GM19438 (cell line): ENCODE data around the gene OR52B4.
"Not testable (repeated sequence)": the region's sequence is repeated elsewhere in the genome, so short reads cannot be mapped to it uniquely, and the experiment has no call there.

Experiments
- ATAC-seq: cut with Tn5 transposase; IDR thresholded peaks from one replicate; pipeline ENCODE4 v1.9.1; 2021; ENCODE audit warnings: low read depth; ENCODE audit not compliant: unreplicated experiment

Gene OR52B4

DNA sequence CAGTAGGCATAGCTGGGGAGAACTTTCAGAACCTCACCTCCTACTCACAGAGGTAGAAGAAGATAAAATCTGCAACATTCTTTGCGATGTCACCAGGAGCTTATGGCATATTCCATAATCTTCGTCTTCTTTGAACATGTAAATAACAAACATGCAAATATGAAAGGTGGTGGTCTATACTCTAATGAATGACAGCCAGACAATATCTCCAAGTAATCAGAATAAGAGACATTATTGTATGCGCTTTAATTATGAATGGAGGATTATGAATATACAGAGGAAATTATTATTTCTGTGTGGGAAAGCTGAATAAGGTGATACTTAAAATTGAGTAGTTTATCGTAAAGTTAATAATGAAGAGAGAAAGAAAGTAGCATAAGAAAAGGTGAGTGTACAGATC is at the start of gene OR52B4:
TSS of gene OR52B4 (minus strand) at position 101 of the 400 bp plus-strand sequence. CDS start at position 10, 91 bp downstream.
- no peak for ATAC-seq

- ATAC-seq = no peak
Observed at GRCh38 chr11:4416816-4417215, 48.6 kb upstream of the OR52B4 start.

- no peak for ATAC-seq
Observed at GRCh38 chr11:4416306-4416705, 48.1 kb upstream of the OR52B4 start.

- ATAC-seq = not testable (repeated sequence)
Observed at GRCh38 chr11:4406206-4406605, 38.0 kb upstream of the OR52B4 start.

DNA sequence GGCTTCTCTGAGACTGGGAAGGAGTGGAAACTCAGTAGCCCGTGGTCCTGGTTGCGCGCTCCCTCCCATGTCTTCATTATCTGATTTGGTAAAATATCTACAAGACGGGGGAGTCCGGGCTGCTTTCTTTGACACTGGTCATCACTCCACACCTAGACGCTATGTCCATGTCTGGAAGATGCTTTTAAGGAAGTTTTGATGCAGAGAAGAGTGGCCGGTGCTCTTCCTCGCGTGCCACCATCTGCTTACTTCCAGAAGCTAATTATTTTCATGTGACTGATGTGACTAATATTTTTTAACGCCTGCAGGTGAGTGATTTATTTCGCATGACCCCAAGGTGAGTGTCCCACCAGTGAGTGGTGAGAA is 25.7 kb upstream of the OR52B4 start:
- peak; percentile 17 for ATAC-seq

GRCh38 chr11:4393209-4393857 is 25.1 kb upstream of the OR52B4 start, which contains the start of gene TRIM21:
TSS of gene TRIM21 (minus strand) at chr11:4393702. CDS start at chr11:4390409, 3,293 bp downstream.
- peak; percentile 97 for ATAC-seq

DNA sequence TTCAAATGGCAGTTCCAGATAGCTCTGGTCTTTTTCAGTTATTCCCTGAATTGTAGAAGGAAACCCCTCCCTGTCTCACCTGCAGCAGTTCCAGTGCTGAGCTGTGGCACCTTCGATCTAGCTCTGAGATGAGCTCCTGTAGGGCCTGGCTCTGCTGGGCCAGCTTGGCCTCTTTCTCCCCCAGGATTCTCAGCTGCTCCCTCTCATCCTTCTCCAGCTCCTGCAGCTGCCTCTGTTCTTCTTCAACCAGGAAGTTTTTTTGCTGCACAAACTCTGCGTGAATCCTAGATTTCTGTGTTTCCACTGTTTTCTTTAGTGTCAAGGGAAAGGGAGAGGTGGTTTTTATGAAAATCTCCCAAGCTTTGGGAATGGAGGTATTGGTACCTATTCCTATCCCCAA is 20.0 kb upstream of the OR52B4 start:
- no peak for ATAC-seq

DNA sequence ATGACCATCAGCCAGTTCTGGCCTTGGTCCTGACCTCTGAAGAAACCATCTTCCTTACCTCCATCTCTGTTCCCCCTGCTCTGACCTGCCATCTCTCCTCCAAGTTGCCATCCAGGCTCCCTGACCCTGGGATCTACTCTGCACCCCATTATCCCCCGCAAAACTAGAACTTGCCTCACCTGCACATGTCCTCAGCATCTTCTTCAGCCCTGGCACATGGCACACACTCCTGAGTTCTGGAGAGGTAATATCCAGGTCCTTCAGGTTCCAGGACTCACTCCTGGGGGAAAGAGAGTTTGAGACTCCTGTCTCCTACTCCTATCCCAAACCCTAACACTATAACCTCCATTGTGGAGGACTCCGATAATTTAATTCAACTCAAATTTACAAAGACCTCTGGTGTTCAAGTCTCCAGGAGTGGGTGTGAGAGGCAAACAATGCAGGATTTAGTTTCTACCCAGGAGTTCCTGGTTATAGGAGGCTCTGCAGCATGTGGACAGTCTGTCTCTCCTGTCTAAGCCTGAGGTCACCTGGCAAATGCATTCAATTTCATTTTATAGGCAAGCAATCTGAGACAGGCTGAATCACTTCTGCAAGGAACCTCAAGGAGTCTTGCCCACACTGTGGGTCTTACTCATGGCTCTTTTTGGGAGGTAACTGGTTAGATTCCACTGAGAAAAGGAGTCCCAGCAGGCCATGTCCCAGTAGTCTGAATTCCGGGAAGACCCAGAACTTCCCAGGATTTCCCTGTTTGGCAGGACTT is 18.0 kb upstream of the OR52B4 start:
- ATAC-seq = no peak

GRCh38 chr11:4381901-4382300 is 13.7 kb upstream of the OR52B4 start:
- ATAC-seq = no peak

GRCh38 chr11:4375431-4376140 is 7.4 kb upstream of the OR52B4 start:
- no peak for ATAC-seq

GRCh38 chr11:4370166-4370565 is 2.0 kb upstream of the OR52B4 start:
- ATAC-seq = no peak

DNA sequence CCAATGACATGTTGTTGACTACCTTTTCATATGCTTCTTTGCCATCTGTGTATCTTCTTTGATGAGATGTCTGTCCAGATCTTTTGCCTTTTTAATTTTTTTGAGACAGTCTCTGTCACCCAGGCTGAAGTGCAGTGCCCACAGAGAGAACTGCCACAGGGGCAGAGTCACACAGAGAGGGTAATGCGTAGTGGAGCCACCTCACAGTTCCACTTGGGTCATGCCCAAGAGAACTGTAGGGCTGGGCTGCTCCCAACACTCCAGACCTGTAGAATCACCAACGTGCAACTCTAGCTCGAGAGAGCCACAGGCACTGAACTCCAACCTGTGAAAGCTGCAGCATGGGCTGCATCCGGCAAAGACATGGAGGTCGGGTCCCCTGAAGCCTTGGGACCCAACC is 20.0 kb downstream of the OR52B4 start:
- not testable (repeated sequence) for ATAC-seq

GRCh38 chr11:4345366-4345765 is 22.8 kb downstream of the OR52B4 start:
- not testable (repeated sequence) for ATAC-seq

DNA sequence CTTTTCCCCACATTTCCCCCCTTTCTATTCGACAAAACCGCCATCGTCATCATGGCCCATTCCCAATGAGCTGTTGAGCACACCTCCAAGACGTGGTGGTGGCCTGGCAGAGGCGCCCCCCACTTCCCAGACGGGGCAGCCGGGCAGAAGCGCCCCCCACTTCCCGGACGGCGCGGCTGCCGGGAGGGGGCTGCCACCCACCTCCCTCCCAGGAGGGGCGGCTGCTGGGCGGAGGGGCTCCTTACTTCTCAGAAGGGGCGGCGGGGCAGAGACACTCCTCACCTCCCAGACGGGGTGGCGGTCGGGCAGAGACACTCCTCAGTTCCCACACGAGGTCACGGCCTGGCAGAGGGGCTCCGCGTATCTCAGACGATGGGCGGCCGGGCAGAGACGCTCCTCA is 33.8 kb downstream of the OR52B4 start:
- not testable (repeated sequence) for ATAC-seq
